GM12878 (cell line): ENCODE results near the gene DCAF15. TPM values are rescaled to one million over a fixed set of nuclear protein-coding genes. Genes with fewer than 3 reads are reported as not detected.

Experiments used
- ATAC-seq: fragments of 200-7000 bp; cut with Tn5 transposase; 3 replicates; pipeline ENCODE4 v1.9.1; 2020; ENCODE audit warnings: mild to moderate bottlenecking, moderate library complexity
- BruUV-seq: library from RNA; stranded (reverse); fragments of 400-500 nt; replicated peaks from 2 replicates; lab custom pipeline; 2021; lab: Mats Ljungman, UMichigan
- CTCF ChIA-PET: fragments of 300-600 bp; sonication (Branson Sonifier 250); formaldehyde crosslinking; extraction: SDS; loops from one replicate; lab custom pipeline; 2021; ENCODE audit warnings: inconsistent platforms; lab: Yijun Ruan, JAX
- POLR2A ChIA-PET: fragments of 350-600 bp; formaldehyde crosslinking; extraction: SDS; loops from one replicate; lab custom pipeline; 2021; ENCODE audit warnings: inconsistent platforms; lab: Charles Lee
- RAD21 ChIA-PET: fragments of 300-600 bp; sonication (Branson Sonifier 250); formaldehyde crosslinking; loops from one replicate; lab custom pipeline; 2023; ENCODE audit warnings: antibody characterized with exemption; ENCODE audit not compliant: unreplicated experiment; lab: Charles Lee
- SMC1A ChIA-PET: fragments of 300-600 bp; sonication (Branson Sonifier 250); formaldehyde crosslinking; loops from one replicate; lab custom pipeline; 2023; ENCODE audit not compliant: unreplicated experiment, uncharacterized antibody; lab: Charles Lee
- DNase-seq: peaks from one replicate; pipeline ENCODE4 v3.0.0-alpha.2; 2011; ENCODE audit warnings: low read depth, low spot score
- FAIRE-seq: peaks from 3 replicates; lab custom pipeline; 2011; peaks lifted over from hg19 to GRCh38; lab: Jason Lieb, UNC
- H2AFZ ChIP-seq: 2 replicates; pipeline ENCODE4 v1.6.0; 2011; ENCODE audit warnings: low read depth, low read length, control low read depth; ENCODE audit not compliant: control insufficient read depth
- H3K27ac ChIP-seq: 2 replicates; pipeline ENCODE4 v1.5.1; 2011; ENCODE audit warnings: control low read depth; ENCODE audit not compliant: control insufficient read depth, insufficient read depth
- H3K27me3 ChIP-seq, 2 experiments: replicated peaks in 1 of 2; 2 replicates each; pipeline versions ENCODE4 v1.6.0 to v1.6.1; 2011; ENCODE audit warnings: low read length in 1 of 2; ENCODE audit not compliant: control insufficient read depth in 2 of 2, insufficient read depth in 2 of 2
- H3K36me3 ChIP-seq, 2 experiments: 2 replicates each; pipeline ENCODE4 v1.5.1; 2011; ENCODE audit warnings: low read length in 1 of 2; ENCODE audit not compliant: control insufficient read depth in 2 of 2, insufficient read depth in 2 of 2
- H3K4me1 ChIP-seq: 2 replicates; pipeline ENCODE4 v1.6.1; 2011; ENCODE audit warnings: mild to moderate bottlenecking, low read length, moderate library complexity, mixed read lengths; ENCODE audit not compliant: control insufficient read depth, insufficient read depth
- H3K4me2 ChIP-seq: 2 replicates; pipeline ENCODE4 v1.6.0; 2011; ENCODE audit warnings: control low read depth; ENCODE audit not compliant: control insufficient read depth, insufficient read depth
- H3K4me3 ChIP-seq: fragments of 200-600 bp; sonication (generic); 2 replicates; pipeline ENCODE4 v1.5.1; 2016
- H3K79me2 ChIP-seq: 2 replicates; pipeline ENCODE4 v1.6.0; 2011; ENCODE audit warnings: low read length; ENCODE audit not compliant: control insufficient read depth, insufficient read depth
- H3K9ac ChIP-seq: 2 replicates; pipeline ENCODE4 v1.8.0; 2011; ENCODE audit warnings: low read length, control low read depth, mixed read lengths; ENCODE audit not compliant: control insufficient read depth, insufficient read depth
- H3K9me3 ChIP-seq: replicated peaks from 3 replicates; pipeline ENCODE4 v1.5.1; 2011; ENCODE audit warnings: mild to moderate bottlenecking, low read length; ENCODE audit not compliant: control insufficient read depth, insufficient read depth
- H4K20me1 ChIP-seq: 2 replicates; pipeline ENCODE4 v1.6.0; 2011; ENCODE audit not compliant: control insufficient read depth, insufficient read depth
- EGR1 ChIP-seq, 2 experiments: IDR thresholded peaks; 1 replicate in 1 of 2; 2 replicates in 1 of 2; pipeline ENCODE4 v1.6.1; 2011 to 2012; ENCODE audit warnings: low read depth in 2 of 2, low read length in 2 of 2, borderline replicate concordance in 1 of 2, mild to moderate bottlenecking in 1 of 2, moderate library complexity in 1 of 2
- IRF3 ChIP-seq: fragments of 450-650 bp; IDR thresholded peaks from 2 replicates; pipeline ENCODE4 v1.6.1; 2014; ENCODE audit warnings: mild to moderate bottlenecking
- JUND ChIP-seq: IDR thresholded peaks from 2 replicates; pipeline ENCODE4 v1.6.1; 2012; ENCODE audit warnings: low read depth, mild to moderate bottlenecking, low read length, improper control_type of control experiment, moderate library complexity
- NFXL1 ChIP-seq: fragments of 450-650 bp; IDR thresholded peaks from 2 replicates; pipeline ENCODE4 v1.6.1; 2017; ENCODE audit warnings: antibody characterized with exemption, mild to moderate bottlenecking, borderline replicate concordance
- NR2F1 ChIP-seq: fragments of 450-650 bp; conservative IDR thresholded peaks from 2 replicates; pipeline ENCODE4 v1.6.1; 2017; ENCODE audit warnings: mild to moderate bottlenecking
- PRDM15 ChIP-seq: fragments of 450-650 bp; formaldehyde crosslinking; IDR thresholded peaks from 2 replicates; pipeline ENCODE4 v1.4.0; 2020; ENCODE audit warnings: mild to moderate bottlenecking, moderate library complexity
- RB1 ChIP-seq: fragments of 450-650 bp; formaldehyde crosslinking; IDR thresholded peaks from 2 replicates; pipeline ENCODE4 v1.6.1; 2017; ENCODE audit warnings: mild to moderate bottlenecking, borderline replicate concordance
- SMAD5 ChIP-seq: IDR thresholded peaks from 2 replicates; pipeline ENCODE4 v1.6.1; 2016; ENCODE audit warnings: antibody characterized with exemption, low read depth
- SPI1 ChIP-seq: IDR thresholded peaks from 2 replicates; pipeline ENCODE4 v1.6.1; 2011; ENCODE audit warnings: low read depth, mild to moderate bottlenecking, low read length, moderate library complexity, borderline replicate concordance; ENCODE audit not compliant: insufficient read depth
- STAT3 ChIP-seq: IDR thresholded peaks from 2 replicates; pipeline ENCODE4 v1.6.1; 2011; ENCODE audit warnings: low read depth, low read length, improper control_type of control experiment
- ZNF384 ChIP-seq: IDR thresholded peaks from 2 replicates; pipeline ENCODE4 v1.6.1; 2012; ENCODE audit warnings: low read depth, mild to moderate bottlenecking, low read length, improper control_type of control experiment, borderline replicate concordance
- ZNF592 ChIP-seq: fragments of 450-650 bp; IDR thresholded peaks from 2 replicates; pipeline ENCODE4 v1.6.1; 2017; ENCODE audit warnings: mild to moderate bottlenecking, moderate library complexity
- WGBS: methylation state at CpG from one replicate; pipeline ENCODE4 v1.1.6; 2016; ENCODE audit warnings: low lambda C conversion rate; ENCODE audit not compliant: insufficient replicate concordance, insufficient coverage; ENCODE audit errors: missing lambda C conversion rate; 5-methylcytosine and 5-hydroxymethylcytosine counted together
- in situ Hi-C: fragments of 300-500 bp; cut with MboI; formaldehyde crosslinking; loops from 9 replicates; pipeline ENCODE4 v1.14.3; 2018; ENCODE audit warnings: mixed read lengths
- intact Hi-C: fragments of 100-400 bp; cut with micrococcal nuclease; formaldehyde crosslinking; loops from one replicate; pipeline ENCODE4 v1.14.2; 2022; ENCODE audit not compliant: unreplicated experiment
- polyA plus RNA-seq, 11 experiments: library from polyadenylated mRNA; depleted of rRNA in 4 of 11; unstranded in 6 of 11; stranded (reverse) in 5 of 11; fragments of >200 nt; fragmentation: Nextera tagmentation in 4 of 11; fragmentation: Illumina TruSeq in 1 of 11; extraction: Ambion mirVana in 4 of 11; extraction: Trizol in 1 of 11; gene quantifications; 1 replicate in 1 of 11; 2 replicates in 10 of 11; pipeline versions ENCODE4 v1.2.1 to v1.2.3, GENCODE V29; 2011 to 2016; ENCODE audit warnings: inconsistent platforms in 2 of 11, missing spikeins in 2 of 11, low read depth in 1 of 11
- total RNA-seq, 4 experiments: library from RNA; depleted of rRNA in 3 of 4; stranded (reverse); fragments of >200 nt in 3 of 4; fragmentation: Illumina TruSeq in 1 of 4; extraction: Trizol in 1 of 4; gene quantifications; 2 replicates each; pipeline versions ENCODE4 v1.2.1 to v1.2.3, GENCODE V29; 2013 to 2021

Gene DCAF15
- total and polyA plus RNA-seq, 10 of the 15 experiments (the other 5 are each of a cell fraction or from before 2014, with no cell fraction given), result 0.16 to 63.4 (median 26.6) TPM

- WGBS, result 20% methylated on average over 72 of the region's 86 CpGs
- Histone ChIP-seq H3K4me3 (peak within 1 kb of the TSS; percentile 72), H3K79me2 (peaks cover 5% of the 10 kb centered on the region), H3K27ac (peak within 1 kb of the TSS; percentile 55), H3K4me2 (peak within 1 kb of the TSS; percentile 97), H3K9ac (peak within 1 kb of the TSS; percentile 71), H4K20me1 (no peaks in the 10 kb centered on the region), H3K36me3 (peaks cover 0 to 4% of the 10 kb centered on the region in 2 experiments; a peak in 1 of 4 replicates), H2AFZ (peak within 1 kb of the TSS; percentile 80), H3K9me3 (no peaks in the 10 kb centered on the region), H3K27me3 (no peaks in the 10 kb centered on the region), H3K4me1 (no peaks in the 10 kb centered on the region; the same call in 1 of the 2 replicates)
- SMC1A ChIA-PET, result interaction anchor here (0.6 to 1.6 kb wide), 5 partner anchors 11 to 143 kb away, joined by 3 to 5 read pairs (median 4); partner anchors contain the start of gene DCAF15
- DNase-seq, result peak; percentile 65
- BruUV-seq, result no TSS peak
- peak; percentile 99 for ATAC-seq
- in situ Hi-C loops, result no loop called here
- intact Hi-C loops, result no loop called here
- POLR2A ChIA-PET, result interaction anchor here (0.6 to 1.4 kb wide), 5 partner anchors 11 to 1256 kb away, joined by 3 to 4 read pairs (median 3); partner anchors contain the start of gene RFX1
- RAD21 ChIA-PET, result interaction anchor here (0.8 to 1.2 kb wide), 3 partner anchors 101 to 230 kb away, joined by 3 to 9 read pairs (median 4); partner anchors contain the start of genes ASF1B, IL27RA and RFX1
- CTCF ChIA-PET, result interaction anchor here (0.6 to 1.1 kb wide), 6 partner anchors 123 to 575 kb away, joined by 3 to 8 read pairs (median 4); partner anchors contain the start of genes ASF1B and IL27RA
- peak; percentile 88 for FAIRE-seq
- TF ChIP-seq ZNF384, result no peak
- TF ChIP-seq RB1, result peak; percentile 99
- TF ChIP-seq SPI1, result peak; percentile 47; the same call in 1 of the 2 replicates
- no peak for TF ChIP-seq SMAD5
- no peak for TF ChIP-seq ZNF592
- TF ChIP-seq JUND, result no peak
- no peak for TF ChIP-seq IRF3
- TF ChIP-seq STAT3, result no peak
- 0 out of 2 replicates have a peak, but pooled peaks have one; percentile 29 for TF ChIP-seq NR2F1
- no peak for TF ChIP-seq PRDM15
- TF ChIP-seq NFXL1, result no peak
- peak in 1 of 2 experiments; percentile 88; a peak in 2 of 3 replicates for TF ChIP-seq EGR1 (IDR thresholded peaks at IDR 0.05; ENCODE audit: borderline replicate concordance in 1 of 2, low read depth in 2 of 2, low read length in 2 of 2)
Measured at GRCh38 chr19:13905634-13906520, 46.4 kb upstream of the DCAF15 start, which contains the start of the genes BRME1 and CC2D1A. TSS of gene BRME1 (minus strand) at chr19:13906117. CDS start at chr19:13904892, 1,225 bp downstream. TSS of gene CC2D1A (plus strand) at chr19:13906201. CDS start at chr19:13906442, 241 bp downstream.
